ENCODE data around the gene ARHGEF2. TPM values are rescaled to one million over a fixed set of nuclear protein-coding genes. Genes with fewer than 3 reads are reported as not detected.

ARHGEF2 gene
- total and polyA plus RNA-seq, 2 experiments from 2014 or later = 77.7 to 136 TPM

DNA sequence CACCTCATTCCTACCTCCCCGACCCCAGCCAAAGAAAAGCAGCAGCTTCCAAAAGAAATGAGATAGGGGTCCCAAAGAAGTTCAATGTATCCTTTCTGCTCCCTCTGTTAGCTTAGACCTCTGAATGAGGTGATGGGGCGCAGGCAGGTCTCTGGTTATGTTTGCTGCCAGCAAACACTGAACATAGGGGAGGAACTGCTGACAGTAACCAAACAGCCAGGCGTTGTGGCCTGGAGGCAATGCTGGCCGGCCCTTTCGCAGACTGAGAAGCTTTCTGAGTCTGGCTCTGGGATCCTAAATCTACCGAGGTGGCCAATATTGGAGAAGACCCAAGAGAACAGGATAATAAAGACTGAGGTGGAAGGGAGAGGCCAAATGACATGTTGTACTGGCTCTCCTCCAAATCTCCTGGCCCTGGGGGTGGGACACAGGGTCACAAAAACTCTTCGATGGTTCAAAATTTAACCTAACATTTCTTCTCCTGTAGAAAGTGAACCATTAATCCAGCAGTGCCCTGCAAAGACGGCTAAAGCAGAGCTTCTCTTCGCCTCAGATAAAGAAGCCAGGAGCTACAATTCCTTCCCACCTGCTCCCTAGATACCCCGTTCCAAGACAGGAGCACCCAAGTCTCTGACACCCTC is 22.8 kb upstream of the ARHGEF2 start:
- 58 to 64% methylated on average over 10 of the region's 10 CpGs for WGBS, 2 experiments (ENCODE audit: low coverage in 1 of 2, low lambda C conversion rate in 2 of 2, missing lambda C conversion rate in 2 of 2)
- Histone ChIP-seq H3K4me3 (no peak overlapping the region), H3F3A (ENCODE audit: insufficient read depth) (peaks cover 11% of the 10 kb centered on the region; the same call in 1 of the 2 replicates), H3K4me2 (ENCODE audit: unreplicated experiment) (no peak overlapping the region), H3K4me1 (ENCODE audit: insufficient read depth) (no peaks in the 10 kb centered on the region; the same call in 1 of the 2 replicates), H3K27me3 (replicated peaks; ENCODE audit: insufficient read depth) (no peaks in the 10 kb centered on the region), H3K36me3 (ENCODE audit: low read depth) (no peaks in the 10 kb centered on the region), H4K20me1 (ENCODE audit: insufficient read depth) (no peaks in the 10 kb centered on the region), H3K9me3 (ENCODE audit: low read depth) (no peaks in the 10 kb centered on the region), H3K79me2 (ENCODE audit: insufficient read depth) (no peaks in the 10 kb centered on the region), H2AFZ (no peak overlapping the region), H3K9ac (no peak overlapping the region), H3K27ac (no peak overlapping the region), H3K9me2 (ENCODE audit: insufficient read depth) (no peaks in the 10 kb centered on the region)
- TF ChIP-seq EZH2 (IDR thresholded peaks at IDR 0.05; ENCODE audit: insufficient read depth, poor library complexity, severe bottlenecking) (no peak), EZH2phosphoT487 (IDR thresholded peaks at IDR 0.05; ENCODE audit: insufficient read depth, low read depth) (no peak)
- DNase-seq = no peak
- in situ Hi-C loops (cut with MboI) = no loop called here

DNA sequence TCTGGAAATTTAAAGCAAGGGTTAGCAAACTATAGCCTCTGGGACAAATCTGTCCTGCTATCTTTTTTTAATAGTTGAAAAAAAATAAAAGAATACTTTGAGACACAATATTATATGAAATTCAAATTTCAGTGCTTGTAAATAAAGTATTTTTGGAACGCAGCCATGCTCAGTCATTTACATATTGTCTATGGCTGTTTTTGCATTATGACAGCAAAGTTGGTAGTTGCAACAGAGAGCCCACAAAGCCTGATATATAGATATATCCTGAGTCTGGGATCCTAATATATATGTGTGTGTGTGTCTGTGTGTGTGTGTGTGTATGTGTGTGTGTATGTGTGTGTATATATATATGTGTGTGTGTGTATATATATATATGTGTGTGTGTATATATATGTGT is 21.6 kb upstream of the ARHGEF2 start:
- H3K4me2 ChIP-seq (ENCODE audit: unreplicated experiment) = no peak overlapping the region
- no peaks in the 10 kb centered on the region for H3K9me3 ChIP-seq (ENCODE audit: low read depth)
- H3K9me2 ChIP-seq (ENCODE audit: insufficient read depth) = no peaks in the 10 kb centered on the region
- no peak overlapping the region for H3K27ac ChIP-seq
- H3K27me3 ChIP-seq (replicated peaks; ENCODE audit: insufficient read depth) = no peaks in the 10 kb centered on the region
- no peaks in the 10 kb centered on the region for H4K20me1 ChIP-seq (ENCODE audit: insufficient read depth)
- H3K4me3 ChIP-seq = no peak overlapping the region
- in situ Hi-C loops (cut with MboI) = no loop called here
- 91 to 96% methylated on average over 1 of the region's 1 CpG for WGBS, 2 experiments (ENCODE audit: low coverage in 1 of 2, low lambda C conversion rate in 2 of 2, missing lambda C conversion rate in 2 of 2)
- H3K79me2 ChIP-seq (ENCODE audit: insufficient read depth) = no peaks in the 10 kb centered on the region
- H2AFZ ChIP-seq = no peak overlapping the region
- TF ChIP-seq EZH2 (IDR thresholded peaks at IDR 0.05; ENCODE audit: insufficient read depth, poor library complexity, severe bottlenecking) (no peak), EZH2phosphoT487 (IDR thresholded peaks at IDR 0.05; ENCODE audit: insufficient read depth, low read depth) (no peak)
- H3F3A ChIP-seq (ENCODE audit: insufficient read depth) = peaks cover 3% of the 10 kb centered on the region; the same call in 1 of the 2 replicates
- no peaks in the 10 kb centered on the region for H3K36me3 ChIP-seq (ENCODE audit: low read depth)
- H3K4me1 ChIP-seq (ENCODE audit: insufficient read depth) = no peaks in the 10 kb centered on the region; the same call in 1 of the 2 replicates
- no peak overlapping the region for H3K9ac ChIP-seq
- no peak for DNase-seq

DNA sequence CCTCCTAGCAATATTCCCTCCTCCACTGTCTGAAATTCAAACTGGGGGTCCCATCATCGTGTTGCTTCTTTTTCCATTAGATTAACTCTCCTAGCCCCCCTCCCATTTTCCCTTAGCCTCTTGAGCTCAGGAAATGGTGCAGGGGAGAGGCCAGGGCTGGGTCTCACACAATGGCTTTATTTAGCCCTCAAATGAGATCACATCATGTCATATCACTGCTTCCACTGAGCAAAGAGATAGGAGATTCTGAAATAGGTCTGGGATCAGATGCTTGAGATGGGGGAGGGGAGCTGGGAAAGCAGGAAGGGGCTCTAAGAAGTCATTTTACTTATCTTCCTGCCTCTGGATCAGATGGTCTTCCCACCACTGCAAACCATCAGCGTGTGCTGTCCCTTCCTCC is 17.8 kb upstream of the ARHGEF2 start:
- TF ChIP-seq EZH2 (IDR thresholded peaks at IDR 0.05; ENCODE audit: insufficient read depth, poor library complexity, severe bottlenecking) (no peak), EZH2phosphoT487 (IDR thresholded peaks at IDR 0.05; ENCODE audit: insufficient read depth, low read depth) (no peak)
- no peak overlapping the region for H3K4me2 ChIP-seq (ENCODE audit: unreplicated experiment)
- no peak overlapping the region for H3K4me3 ChIP-seq
- H3K9me3 ChIP-seq (ENCODE audit: low read depth) = no peaks in the 10 kb centered on the region
- H3K9ac ChIP-seq = no peak overlapping the region
- no peaks in the 10 kb centered on the region for H3K27me3 ChIP-seq (replicated peaks; ENCODE audit: insufficient read depth)
- H3F3A ChIP-seq (ENCODE audit: insufficient read depth) = no peaks in the 10 kb centered on the region
- no peak for DNase-seq
- in situ Hi-C loops (cut with MboI) = no loop called here
- no peaks in the 10 kb centered on the region for H3K36me3 ChIP-seq (ENCODE audit: low read depth)
- no peaks in the 10 kb centered on the region for H4K20me1 ChIP-seq (ENCODE audit: insufficient read depth)
- H3K79me2 ChIP-seq (ENCODE audit: insufficient read depth) = no peaks in the 10 kb centered on the region
- peaks cover 4% of the 10 kb centered on the region; the same call in 1 of the 2 replicates for H3K4me1 ChIP-seq (ENCODE audit: insufficient read depth)
- H3K27ac ChIP-seq = no peak overlapping the region
- WGBS, 2 experiments (ENCODE audit: low coverage in 1 of 2, low lambda C conversion rate in 2 of 2, missing lambda C conversion rate in 2 of 2) = 19 to 34% methylated on average over 2 of the region's 2 CpGs
- H2AFZ ChIP-seq = no peak overlapping the region
- no peaks in the 10 kb centered on the region for H3K9me2 ChIP-seq (ENCODE audit: insufficient read depth)

DNA sequence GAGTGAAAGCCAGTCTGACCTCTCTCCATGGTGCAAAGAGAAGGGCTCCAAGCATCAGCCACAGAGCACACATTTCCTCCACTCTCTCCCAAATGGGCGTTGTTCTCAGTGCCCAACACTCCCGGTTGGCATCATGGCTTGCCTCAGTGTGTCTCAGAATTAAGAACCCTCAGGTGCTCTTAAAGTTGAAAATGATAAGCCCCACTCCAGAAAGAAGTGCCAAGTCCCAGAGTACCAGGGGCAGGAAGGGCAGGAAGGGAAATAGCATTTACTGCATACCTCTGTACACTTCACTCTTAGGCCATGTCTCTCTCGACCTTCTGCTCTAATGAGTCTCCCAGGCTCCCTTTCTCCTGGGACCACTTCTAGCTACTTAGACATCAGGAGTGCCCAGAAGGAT is 15.2 kb upstream of the ARHGEF2 start:
- DNase-seq = no peak
- Histone ChIP-seq H3K9me2 (ENCODE audit: insufficient read depth) (no peaks in the 10 kb centered on the region), H4K20me1 (ENCODE audit: insufficient read depth) (no peaks in the 10 kb centered on the region), H3K4me2 (ENCODE audit: unreplicated experiment) (no peak overlapping the region), H3K79me2 (ENCODE audit: insufficient read depth) (no peaks in the 10 kb centered on the region), H3K4me3 (no peak overlapping the region), H3F3A (ENCODE audit: insufficient read depth) (no peaks in the 10 kb centered on the region), H3K4me1 (ENCODE audit: insufficient read depth) (peaks cover 12% of the 10 kb centered on the region), H3K9me3 (ENCODE audit: low read depth) (no peaks in the 10 kb centered on the region), H2AFZ (no peak overlapping the region), H3K9ac (no peak overlapping the region), H3K27me3 (replicated peaks; ENCODE audit: insufficient read depth) (no peaks in the 10 kb centered on the region), H3K27ac (no peak overlapping the region), H3K36me3 (ENCODE audit: low read depth) (no peaks in the 10 kb centered on the region)
- 86 to 89% methylated on average over 3 of the region's 3 CpGs for WGBS, 2 experiments (ENCODE audit: low coverage in 1 of 2, low lambda C conversion rate in 2 of 2, missing lambda C conversion rate in 2 of 2)
- TF ChIP-seq EZH2 (IDR thresholded peaks at IDR 0.05; ENCODE audit: insufficient read depth, poor library complexity, severe bottlenecking) (no peak), EZH2phosphoT487 (IDR thresholded peaks at IDR 0.05; ENCODE audit: insufficient read depth, low read depth) (no peak)
- in situ Hi-C loops (cut with MboI) = no loop called here

All from GM23248 (cell line).